RWPE1 (cell line): ENCODE data around the gene CNGA1.

Source experiments
- CTCF ChIA-PET: fragments of 350-600 bp; sonication (Branson Sonifier 250); formaldehyde crosslinking; extraction: SDS; loops from one replicate; lab custom pipeline; 2021; lab: Yijun Ruan, JAX
- POLR2A ChIA-PET: fragments of 400-600 bp; formaldehyde crosslinking; extraction: SDS; loops from one replicate; lab custom pipeline; 2020; ENCODE audit warnings: antibody characterized with exemption; ENCODE audit not compliant: low non-redundant PET; lab: Yijun Ruan, JAX
- DNase-seq: peaks from one replicate; pipeline ENCODE4 v3.0.0; 2012; ENCODE audit warnings: low spot score
- H3K27ac ChIP-seq: fragments of 450-650 bp; 2 replicates; pipeline ENCODE4 v1.5.1; 2017
- CTCF ChIP-seq: fragments of 450-650 bp; conservative IDR thresholded peaks from 2 replicates; pipeline ENCODE4 v1.5.1; 2017; ENCODE audit warnings: low read depth, mild to moderate bottlenecking

Gene CNGA1

GRCh38 chr4:47972721-47973120 lies 43.8 kb downstream of the CNGA1 start:
- no peak overlapping the region for H3K27ac ChIP-seq
- no peak for TF ChIP-seq CTCF
- DNase-seq, result no peak
- POLR2A ChIA-PET, result no interaction called here
- CTCF ChIA-PET, result no interaction called here

- no peak for TF ChIP-seq CTCF
- POLR2A ChIA-PET, result no interaction called here
- no peak overlapping the region for H3K27ac ChIP-seq
- no peak for DNase-seq
- CTCF ChIA-PET, result no interaction called here
Observed at GRCh38 chr4:47972181-47972580, 44.3 kb downstream of the CNGA1 start.

GRCh38 chr4:47968847-47969246 lies 47.6 kb downstream of the CNGA1 start:
- no peak for DNase-seq
- no peak for TF ChIP-seq CTCF
- ChIA-PET CTCF (no interaction called here), POLR2A (no interaction called here)
- no peak overlapping the region for H3K27ac ChIP-seq

GRCh38 chr4:47954677-47955076 lies 61.8 kb downstream of the CNGA1 start:
- ChIA-PET CTCF (interaction anchor here (0.7 kb wide), 1 partner anchor 28 kb away, joined by 3 read pairs; no protein-coding TSS in a partner anchor), POLR2A (no interaction called here)
- no peak overlapping the region for H3K27ac ChIP-seq
- no peak for DNase-seq
- TF ChIP-seq CTCF, result no peak

- POLR2A ChIA-PET, result no interaction called here
- CTCF ChIA-PET, result interaction anchor here (0.7 kb wide), 1 partner anchor 28 kb away, joined by 3 read pairs; no protein-coding TSS in a partner anchor
- DNase-seq, result no peak
- no peak for TF ChIP-seq CTCF
- no peak overlapping the region for H3K27ac ChIP-seq
Observed at GRCh38 chr4:47954245-47954644, 62.2 kb downstream of the CNGA1 start.

GRCh38 chr4:47945930-47946726 lies 70.4 kb downstream of the CNGA1 start:
- H3K27ac ChIP-seq, result no peak overlapping the region
- no peak for DNase-seq
- ChIA-PET POLR2A (no interaction called here), CTCF (interaction anchor here (0.6 to 0.9 kb wide), 2 partner anchors 12 to 240 kb away, joined by 3 read pairs; no protein-coding TSS in a partner anchor)
- TF ChIP-seq CTCF, result no peak
